NOMO-1 treated with dmso at 0.1 percent for 144 hours (cell line): Measurements from ENCODE around the gene FCER1G.

Source experiments
- DNase-seq: peaks from one replicate; lab custom pipeline; 2025; ENCODE audit not compliant: unreplicated experiment; lab: John Stamatoyannopoulos, UW

Gene FCER1G

GRCh38 chr1:161187311-161187710 lies 27.8 kb upstream of the FCER1G start:
- no peak for DNase-seq

GRCh38 chr1:161188381-161188780 lies 26.7 kb upstream of the FCER1G start:
- DNase-seq = no peak

- DNase-seq = no peak
Observed at GRCh38 chr1:161189036-161189435, 26.1 kb upstream of the FCER1G start.

DNA sequence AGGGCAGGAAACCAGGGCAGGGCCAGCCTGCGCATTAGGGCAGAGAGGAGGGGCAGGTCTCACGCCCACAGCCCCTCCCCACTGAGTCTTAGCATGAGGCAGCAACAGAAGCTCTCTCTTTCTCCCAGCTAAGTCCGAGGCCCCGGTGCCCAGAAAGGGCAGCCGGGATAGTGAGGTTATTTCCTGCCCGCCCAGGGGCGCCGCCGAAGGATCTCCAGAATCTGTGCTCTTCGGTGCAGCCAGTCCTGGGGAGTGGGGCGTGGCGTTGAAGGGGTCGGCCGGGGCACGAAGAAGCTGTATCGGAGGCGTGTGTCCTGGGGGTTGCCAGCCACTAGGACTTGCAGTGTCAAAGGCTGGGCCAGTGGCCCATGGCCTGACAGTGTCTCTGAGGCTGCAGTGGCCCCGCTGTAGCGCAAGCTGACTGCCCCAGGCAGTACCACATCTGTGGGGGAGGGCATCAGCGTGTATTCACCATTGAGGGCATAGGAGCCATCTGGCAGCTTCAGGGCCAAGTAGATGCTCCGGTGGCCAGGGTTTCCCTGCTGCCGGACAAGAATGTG lies 24.1 kb upstream of the FCER1G start:
- DNase-seq = no peak

- DNase-seq = no peak
Observed at GRCh38 chr1:161191971-161192370, 23.1 kb upstream of the FCER1G start.

GRCh38 chr1:161192476-161193465 lies 22.3 kb upstream of the FCER1G start:
- peak; percentile 56 for DNase-seq

GRCh38 chr1:161193561-161194235 lies 21.4 kb upstream of the FCER1G start:
- DNase-seq = no peak

DNA sequence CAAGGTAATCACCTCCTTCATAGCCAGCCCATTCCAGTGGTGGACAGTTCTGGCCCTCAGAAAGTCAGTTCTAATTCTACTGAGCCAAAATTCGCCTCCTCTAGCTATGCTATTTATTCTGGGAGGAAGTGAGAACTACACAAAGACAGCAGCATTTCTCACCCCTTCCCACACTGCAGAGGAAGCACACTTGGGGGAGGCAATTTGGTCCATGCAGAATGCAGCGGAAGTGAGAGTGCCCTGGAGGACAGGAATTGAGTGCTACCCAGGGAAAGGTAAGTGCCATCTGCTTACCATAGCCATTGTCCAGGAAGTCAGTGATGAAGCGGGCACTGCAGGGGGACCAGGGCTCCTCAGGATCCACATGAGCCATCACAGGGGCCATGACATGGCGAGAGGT lies 19.9 kb upstream of the FCER1G start:
- DNase-seq = peak; percentile 46

- DNase-seq = no peak
Observed at GRCh38 chr1:161196111-161196510, 19.0 kb upstream of the FCER1G start.

- no peak for DNase-seq
Observed at GRCh38 chr1:161196521-161197451, 18.3 kb upstream of the FCER1G start.

- no peak for DNase-seq
Observed at GRCh38 chr1:161197560-161198193, 17.4 kb upstream of the FCER1G start.

- DNase-seq = no peak
Observed at GRCh38 chr1:161198194-161198896, 16.8 kb upstream of the FCER1G start.

DNA sequence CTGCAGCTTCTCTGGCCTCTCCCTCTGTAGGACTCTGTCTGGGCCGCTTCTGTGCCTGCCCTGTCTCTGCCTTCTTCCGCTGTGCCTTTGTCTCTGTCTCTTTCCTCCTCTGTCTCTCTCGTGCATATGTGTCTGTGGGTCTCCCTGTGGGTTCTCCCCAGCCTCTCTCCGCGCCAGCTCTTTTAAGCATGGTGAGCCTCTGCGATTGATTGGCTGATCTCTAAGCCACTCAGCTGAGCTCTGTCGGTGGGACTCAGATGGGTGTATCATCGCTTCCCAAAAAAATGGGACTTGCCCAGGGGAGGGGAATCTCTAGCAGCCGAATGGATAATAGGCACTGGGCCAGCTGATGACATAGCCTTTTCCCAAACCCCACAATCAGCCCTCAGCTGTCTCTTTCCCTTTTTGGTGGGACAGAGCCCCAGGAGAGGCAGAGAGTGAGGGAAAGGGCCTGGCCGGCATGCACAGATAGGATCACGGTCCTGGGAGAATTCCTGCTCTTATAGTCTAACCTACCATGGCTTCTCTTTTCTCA lies 16.1 kb upstream of the FCER1G start, which contains the start of gene ADAMTS4:
Gene ADAMTS4, minus strand, starts transcription at position 158 of the 535 bp plus-strand sequence. CDS start 427 bp downstream, outside the sequence.
- no peak for DNase-seq

DNA sequence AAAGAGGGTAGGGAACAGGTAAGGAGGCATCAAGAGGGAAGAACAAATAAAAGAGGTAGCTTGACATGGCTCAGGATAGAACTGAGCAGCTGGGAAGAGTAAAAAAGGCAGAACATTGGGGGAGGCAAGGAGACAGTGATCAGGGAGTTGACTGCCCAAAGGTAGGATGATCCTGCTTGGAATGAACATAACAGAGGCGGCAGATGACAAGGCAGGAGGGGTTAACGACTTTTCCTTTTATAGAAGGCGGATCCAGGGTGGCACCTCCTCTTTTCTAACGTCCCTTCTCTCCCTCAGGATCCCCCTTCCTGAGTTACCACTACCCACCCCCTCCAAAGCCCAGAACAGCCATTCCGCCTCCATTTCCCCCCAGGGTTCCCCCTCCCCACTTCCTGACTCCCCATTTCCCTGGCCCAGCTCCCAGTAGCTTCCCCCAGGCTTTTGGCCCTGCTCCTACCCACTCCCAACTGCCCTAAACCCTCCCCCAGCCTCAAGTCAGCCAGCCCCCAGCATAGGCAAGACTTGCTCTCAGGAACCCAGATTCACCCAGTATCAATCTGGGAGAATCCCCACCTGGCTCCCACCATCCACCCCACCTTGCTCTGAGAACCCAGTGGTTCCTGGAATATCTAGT lies 15.5 kb upstream of the FCER1G start:
- no peak for DNase-seq

- DNase-seq = no peak
Observed at GRCh38 chr1:161200421-161200991, 14.6 kb upstream of the FCER1G start.

- no peak for DNase-seq
Observed at GRCh38 chr1:161200992-161201835, 13.9 kb upstream of the FCER1G start.
